HCT116 (cell line): ENCODE measurements around the gene TMEM109. TPM values are rescaled to one million over a fixed set of nuclear protein-coding genes. Genes with fewer than 3 reads are reported as not detected.
A peak's percentile ranks its signal among the peaks of the same experiment; 100 is the strongest.

Experiments used
- ATAC-seq: fragments of 200-7000 bp; cut with Tn5 transposase; 2 replicates; pipeline ENCODE4 v1.9.1; 2020; ENCODE audit warnings: mild to moderate bottlenecking, moderate library complexity
- BruUV-seq: library from RNA; stranded (reverse); fragments of 400-500 nt; replicated peaks from 2 replicates; lab custom pipeline; 2021; lab: Mats Ljungman, UMichigan
- CTCF ChIA-PET: fragments of 300-600 bp; sonication (Branson Sonifier 250); formaldehyde crosslinking; loops from one replicate; lab custom pipeline; 2021; ENCODE audit warnings: antibody characterized with exemption; lab: Charles Lee
- POLR2A ChIA-PET: fragments of 300-600, 350-600 bp; sonication (Branson Sonifier 250); formaldehyde crosslinking; loops from one replicate; lab custom pipeline; 2021; ENCODE audit warnings: antibody characterized with exemption; lab: Charles Lee
- RAD21 ChIA-PET, 2 experiments: fragments of 300-600 bp; sonication (Branson Sonifier 250); formaldehyde crosslinking; loops; one replicate each; lab custom pipeline; 2023; ENCODE audit warnings: low total read pairs in 2 of 2; ENCODE audit not compliant: uncharacterized antibody in 2 of 2, unreplicated experiment in 2 of 2, low non-redundant PET in 1 of 2; lab: Charles Lee
- DNase-seq: peaks from one replicate; pipeline ENCODE4 v3.0.0-alpha.2; 2010; ENCODE audit warnings: low read depth, low spot score
- H2AFZ ChIP-seq: fragments of 200-600 bp; shearing (Covaris generic), sonication (generic); 2 replicates; pipeline ENCODE4 v1.6.1; 2017; ENCODE audit warnings: low read depth, mixed run types, mixed read lengths, antibody characterized with exemption, low read length; ENCODE audit not compliant: poor library complexity, severe bottlenecking
- H3K27ac ChIP-seq: 2 replicates; pipeline ENCODE4 v1.5.1; 2012; ENCODE audit warnings: low read depth, low read length
- H3K27me3 ChIP-seq: fragments of 200-600 bp; sonication (generic); 2 replicates; pipeline ENCODE4 v1.6.1; 2016; ENCODE audit warnings: mixed run types, low read length, mixed read lengths; ENCODE audit not compliant: insufficient read depth
- H3K36me3 ChIP-seq, 2 experiments: fragments of 200-500 bp in 1 of 2; fragments of 200-600 bp in 1 of 2; sonication (Bioruptor generic) in 1 of 2; sonication (generic) in 1 of 2; 2 replicates each; pipeline versions ENCODE4 v1.5.1 to v1.6.1; 2014 to 2016; ENCODE audit warnings: low read length in 2 of 2, inconsistent platforms in 1 of 2, mixed read lengths in 1 of 2, mixed run types in 1 of 2; ENCODE audit not compliant: insufficient read depth in 2 of 2, control insufficient read depth in 1 of 2
- H3K4me1 ChIP-seq, 2 experiments: fragments of 200-600 bp in 1 of 2; sonication (generic) in 1 of 2; 2 replicates each; pipeline versions ENCODE4 v1.5.1 to v1.6.1; 2012 to 2017; ENCODE audit warnings: low read length in 2 of 2, inconsistent platforms in 1 of 2, mild to moderate bottlenecking in 1 of 2, mixed read lengths in 1 of 2, mixed run types in 1 of 2, moderate library complexity in 1 of 2; ENCODE audit not compliant: insufficient read depth in 2 of 2, control insufficient read depth in 1 of 2
- H3K4me2 ChIP-seq: fragments of 200-600 bp; sonication (generic); 2 replicates; pipeline ENCODE4 v1.6.1; 2017; ENCODE audit warnings: mixed run types, low read length, mixed read lengths
- H3K4me3 ChIP-seq, 2 experiments: fragments of 200-600 bp in 1 of 2; sonication (generic) in 1 of 2; replicated peaks in 1 of 2; 2 replicates each; pipeline ENCODE4 v1.5.1; 2011 to 2016; ENCODE audit warnings: low read length in 2 of 2, control low read depth in 1 of 2, low read depth in 1 of 2, mild to moderate bottlenecking in 1 of 2, mixed read lengths in 1 of 2, mixed run types in 1 of 2
- H3K79me2 ChIP-seq: fragments of 200-600 bp; sonication (generic); 2 replicates; pipeline ENCODE4 v1.6.1; 2017; ENCODE audit warnings: mild to moderate bottlenecking, mixed run types, low read length, moderate library complexity, mixed read lengths; ENCODE audit not compliant: insufficient read depth
- H3K9ac ChIP-seq: fragments of 200-600 bp; sonication (generic); 2 replicates; pipeline ENCODE4 v1.6.1; 2016; ENCODE audit warnings: low read length, mixed read lengths
- H3K9me2 ChIP-seq: fragments of 200-600 bp; sonication (generic), shearing (Covaris generic); 2 replicates; pipeline ENCODE4 v1.6.1; 2017; ENCODE audit warnings: mixed run types, mild to moderate bottlenecking, moderate library complexity; ENCODE audit not compliant: insufficient read depth
- H3K9me3 ChIP-seq, 2 experiments: fragments of 200-500 bp in 1 of 2; fragments of 200-600 bp in 1 of 2; sonication (Bioruptor generic) in 1 of 2; sonication (generic) in 1 of 2; 2 replicates each; pipeline ENCODE4 v1.6.1; 2014 to 2017; ENCODE audit warnings: low read length in 2 of 2, mixed read lengths in 2 of 2, inconsistent platforms in 1 of 2, low read depth in 1 of 2, mild to moderate bottlenecking in 1 of 2, mixed run types in 1 of 2, moderate library complexity in 1 of 2; ENCODE audit not compliant: control insufficient read depth in 1 of 2, insufficient read depth in 1 of 2
- H4K20me1 ChIP-seq: fragments of 200-600 bp; sonication (generic), shearing (Covaris generic); 2 replicates; pipeline ENCODE4 v1.6.1; 2017; ENCODE audit warnings: mixed run types, mild to moderate bottlenecking, moderate library complexity; ENCODE audit not compliant: insufficient read depth
- CEBPB ChIP-seq: IDR thresholded peaks from 2 replicates; pipeline ENCODE4 v1.6.1; 2012; ENCODE audit warnings: low read depth
- CTCF ChIP-seq, 3 experiments: fragments of 200-600 bp in 1 of 3; sonication (generic) in 1 of 3; IDR thresholded peaks in 2 of 3; conservative IDR thresholded peaks in 1 of 3; 2 replicates each; pipeline ENCODE4 v1.5.1; 2012 to 2017; ENCODE audit warnings: low read depth in 2 of 3, low read length in 2 of 3, antibody characterized with exemption in 1 of 3, borderline replicate concordance in 1 of 3, control low read depth in 1 of 3, mild to moderate bottlenecking in 1 of 3, mixed read lengths in 1 of 3, mixed run types in 1 of 3, moderate library complexity in 1 of 3; ENCODE audit not compliant: insufficient read depth in 1 of 3
- EGR1 ChIP-seq: IDR thresholded peaks from 2 replicates; pipeline ENCODE4 v1.6.1; 2012; ENCODE audit warnings: low read depth
- ELF1 ChIP-seq: IDR thresholded peaks from 2 replicates; pipeline ENCODE4 v1.6.1; 2012; ENCODE audit warnings: low read depth, borderline replicate concordance
- EZH2phosphoT487 ChIP-seq: fragments of 200-600 bp; IDR thresholded peaks from 2 replicates; pipeline ENCODE4 v1.6.1; 2018; ENCODE audit warnings: antibody characterized with exemption, borderline replicate concordance
- POLR2A ChIP-seq: IDR thresholded peaks from 2 replicates; pipeline ENCODE4 v1.7.0; 2011; ENCODE audit warnings: borderline replicate concordance; ENCODE audit not compliant: insufficient read depth, insufficient read length; ENCODE audit errors: extremely low read depth
- RAD21 ChIP-seq: IDR thresholded peaks from 2 replicates; pipeline ENCODE4 v1.6.1; 2012; ENCODE audit warnings: low read depth, mild to moderate bottlenecking
- SIN3A ChIP-seq: IDR thresholded peaks from 2 replicates; pipeline ENCODE4 v1.6.1; 2012; ENCODE audit warnings: low read depth
- SP1 ChIP-seq: IDR thresholded peaks from 2 replicates; pipeline ENCODE4 v1.6.1; 2012; ENCODE audit warnings: low read depth
- ZBTB33 ChIP-seq: IDR thresholded peaks from 2 replicates; pipeline ENCODE4 v1.6.1; 2011; ENCODE audit warnings: mild to moderate bottlenecking, low read length, moderate library complexity; ENCODE audit not compliant: insufficient replicate concordance; ENCODE audit errors: extremely low read depth
- ZNF274 ChIP-seq: fragments of 200-500 bp; sonication (Bioruptor generic); IDR thresholded peaks from 2 replicates; pipeline ENCODE4 v1.6.1; 2014; ENCODE audit warnings: mild to moderate bottlenecking, low read depth, low read length, inconsistent platforms
- intact Hi-C: fragments of 100-400 bp; cut with micrococcal nuclease; formaldehyde crosslinking; loops from 2 replicates; pipeline ENCODE4 v1.10.0; 2022
- total RNA-seq: library from RNA; stranded (reverse); gene quantifications from one replicate; pipeline ENCODE4 v1.2.1, GENCODE V29; 2021; ENCODE audit not compliant: unreplicated experiment

TMEM109 gene
- total RNA-seq, 1 experiment from 2014 or later = 44.4 TPM

- TF ChIP-seq RAD21 (peak; percentile 78), SIN3A (no peak), CEBPB (no peak), ZBTB33 (no peak), ELF1 (no peak), POLR2A (no peak), SP1 (no peak), ZNF274 (no peak), EZH2phosphoT487 (no peak), CTCF (IDR thresholded peaks at IDR 0.05 in 2 of 3, conservative IDR thresholded peaks at IDR 0.05 in 1 of 3; ENCODE audit: borderline replicate concordance in 1 of 3, insufficient read depth in 1 of 3, low read depth in 2 of 3, low read length in 2 of 3) (peak; percentile 61; a peak in 5 of 6 replicates), EGR1 (no peak)
- TF ChIP-seq, all 23 proteins: peak for 2
- no peak overlapping the region for H3K27ac ChIP-seq
- ChIA-PET CTCF (interaction anchor here (0.7 to 1.8 kb wide), 17 partner anchors 9 to 300 kb away, joined by 3 to 86 read pairs (median 4); partner anchors contain the start of genes MS4A15 and VPS37C), RAD21 (interaction anchor here (0.9 to 1.8 kb wide), 4 partner anchors 56 to 112 kb away, joined by 4 to 21 read pairs (median 10); no protein-coding TSS in a partner anchor), POLR2A (interaction anchor here (0.6 to 1.7 kb wide), 3 partner anchors 18 to 112 kb away, joined by 3 to 5 read pairs (median 4); partner anchors contain the start of gene PRPF19)
- H3K9me3 ChIP-seq = no peaks in the 10 kb centered on the region
- intact Hi-C loops = loop anchor here (1.0 to 5.0 kb wide), 3 partner anchors 56 to 185 kb away; no protein-coding TSS in a partner anchor
- no peaks in the 10 kb centered on the region for H3K9me2 ChIP-seq
- H4K20me1 ChIP-seq = no peaks in the 10 kb centered on the region
- no peak overlapping the region for H2AFZ ChIP-seq
- H3K4me3 ChIP-seq = no peak overlapping the region
- ATAC-seq = peak; percentile 95
- no peaks in the 10 kb centered on the region; a peak in 1 of 4 replicates for H3K36me3 ChIP-seq
- H3K27me3 ChIP-seq = no peaks in the 10 kb centered on the region
- H3K4me2 ChIP-seq = no peak overlapping the region
- peak; percentile 31 for DNase-seq
- BruUV-seq = no TSS peak
- H3K79me2 ChIP-seq = no peaks in the 10 kb centered on the region
- no peaks in the 10 kb centered on the region for H3K4me1 ChIP-seq
- no peak overlapping the region for H3K9ac ChIP-seq
Observed at GRCh38 chr11:60887556-60887955, 26.4 kb upstream of the TMEM109 start.
